Activated CD8-positive, alpha-beta memory T cell treated with anti-CD3 and anti-CD28 coated beads, Interleukin-2, amount 50 U/mL, for 1 hour (primary cell): ENCODE results near the gene TENM3.
"Not testable (repeated sequence)": the region's sequence is repeated elsewhere in the genome, so short reads cannot be mapped to it uniquely, and the experiment has no call there.

ENCODE experiments used
- DNase-seq: peaks from one replicate; pipeline ENCODE4 v3.0.0-alpha.2; 2020; ENCODE audit errors: extremely low read depth

The TENM3 gene

GRCh38 chr4:182227611-182228010, 15.6 kb upstream of the TENM3 start:
- no peak for DNase-seq

GRCh38 chr4:182228991-182229577, 14.1 kb upstream of the TENM3 start:
- no peak for DNase-seq

- DNase-seq: no peak
Measured at GRCh38 chr4:182230256-182230655, 12.9 kb upstream of the TENM3 start.

GRCh38 chr4:182231080-182231479, 12.1 kb upstream of the TENM3 start:
- no peak for DNase-seq

- no peak for DNase-seq
Measured at GRCh38 chr4:182231496-182231895, 11.7 kb upstream of the TENM3 start.

GRCh38 chr4:182233310-182234090, 9.7 kb upstream of the TENM3 start:
- no peak for DNase-seq

- no peak for DNase-seq
Measured at GRCh38 chr4:182235021-182235795, 8.0 kb upstream of the TENM3 start.

GRCh38 chr4:182236186-182236585, 7.0 kb upstream of the TENM3 start:
- DNase-seq: no peak

GRCh38 chr4:182237010-182237409, 6.2 kb upstream of the TENM3 start:
- not testable (repeated sequence) for DNase-seq

- DNase-seq: no peak
Measured at GRCh38 chr4:182238355-182238931, 4.8 kb upstream of the TENM3 start.

- DNase-seq: no peak
Measured at GRCh38 chr4:182240161-182241130, 2.8 kb upstream of the TENM3 start.

- DNase-seq: not testable (repeated sequence)
Measured at GRCh38 chr4:182242260-182242659, 942 bp upstream of the TENM3 start.

GRCh38 chr4:182242787-182243186, 415 bp upstream of the TENM3 start:
- no peak for DNase-seq

- no peak for DNase-seq
Measured at GRCh38 chr4:182245041-182245440, 1.8 kb downstream of the TENM3 start.

GRCh38 chr4:182245541-182246215, 2.5 kb downstream of the TENM3 start:
- DNase-seq: no peak

- DNase-seq: no peak
Measured at GRCh38 chr4:182246401-182247205, 3.4 kb downstream of the TENM3 start.

- DNase-seq: no peak
Measured at GRCh38 chr4:182248295-182248694, 5.1 kb downstream of the TENM3 start.

GRCh38 chr4:182250446-182250845, 7.2 kb downstream of the TENM3 start:
- DNase-seq: no peak

GRCh38 chr4:182251116-182251515, 7.9 kb downstream of the TENM3 start:
- DNase-seq: no peak

GRCh38 chr4:182252220-182252619, 9.0 kb downstream of the TENM3 start:
- DNase-seq: no peak
